IMR-90 (cell line): ENCODE data around the gene ALDOB. TPM values are rescaled to one million over a fixed set of nuclear protein-coding genes. Genes with fewer than 3 reads are reported as not detected.

ENCODE experiments used
- ATAC-seq: fragments of 200-7000 bp; cut with Tn5 transposase; 2 replicates; pipeline ENCODE4 v1.9.1; 2020; ENCODE audit warnings: low read depth, mild to moderate bottlenecking, moderate library complexity
- BruUV-seq: library from RNA; stranded (reverse); fragments of 400-500 nt; replicated peaks from 2 replicates; lab custom pipeline; 2021; lab: Mats Ljungman, UMichigan
- CTCF ChIA-PET: fragments of 300-600 bp; formaldehyde crosslinking; extraction: SDS; loops from one replicate; lab custom pipeline; 2021; ENCODE audit warnings: antibody characterized with exemption; lab: Yijun Ruan, JAX
- POLR2A ChIA-PET: fragments of 300-600 bp; sonication (Branson Sonifier 250); formaldehyde crosslinking; loops from one replicate; lab custom pipeline; 2022; ENCODE audit warnings: antibody characterized with exemption; ENCODE audit not compliant: unreplicated experiment; lab: Charles Lee
- DNase-seq: peaks from one replicate; pipeline ENCODE4 v3.0.0; 2013
- H2AFZ ChIP-seq: replicated peaks from 2 replicates; pipeline ENCODE3; 2013; ENCODE audit warnings: low read length, mild to moderate bottlenecking; ENCODE audit not compliant: poor library complexity
- H2AK5ac ChIP-seq: 2 replicates; pipeline ENCODE4 v1.6.1; 2013; ENCODE audit warnings: low read depth, low read length, inconsistent platforms
- H2AK9ac ChIP-seq: replicated peaks from 2 replicates; pipeline ENCODE3; 2013; ENCODE audit warnings: mild to moderate bottlenecking, low read depth, low read length, moderate library complexity; ENCODE audit not compliant: poor library complexity
- H2BK120ac ChIP-seq: 2 replicates; pipeline ENCODE4 v1.6.1; 2013; ENCODE audit warnings: low read depth, low read length, inconsistent platforms
- H2BK15ac ChIP-seq: 3 replicates; pipeline ENCODE4 v1.6.1; 2013; ENCODE audit warnings: low read depth, low read length, inconsistent platforms
- H2BK20ac ChIP-seq: 2 replicates; pipeline ENCODE4 v1.6.1; 2013; ENCODE audit warnings: low read depth, mild to moderate bottlenecking, inconsistent platforms, low read length, moderate library complexity
- H2BK5ac ChIP-seq: 2 replicates; pipeline ENCODE4 v1.6.1; 2013; ENCODE audit warnings: mild to moderate bottlenecking, low read depth, low read length, inconsistent platforms; ENCODE audit not compliant: poor library complexity, severe bottlenecking
- H3K14ac ChIP-seq: replicated peaks from 2 replicates; pipeline ENCODE4 v1.6.1; 2013; ENCODE audit warnings: low read depth, low read length, inconsistent platforms
- H3K18ac ChIP-seq: 2 replicates; pipeline ENCODE4 v1.6.1; 2013; ENCODE audit warnings: low read depth, low read length, control low read depth
- H3K23ac ChIP-seq: 2 replicates; pipeline ENCODE4 v1.6.1; 2013; ENCODE audit warnings: low read depth, low read length, inconsistent platforms
- H3K27ac ChIP-seq: 2 replicates; pipeline ENCODE4 v1.5.1; 2013; ENCODE audit warnings: mild to moderate bottlenecking, control low read depth, low read length; ENCODE audit not compliant: insufficient read depth
- H3K27me3 ChIP-seq: 2 replicates; pipeline ENCODE4 v1.6.1; 2013; ENCODE audit warnings: low read length; ENCODE audit not compliant: control insufficient read depth, insufficient read depth
- H3K36me3 ChIP-seq: 2 replicates; pipeline ENCODE4 v1.6.1; 2013; ENCODE audit warnings: low read length, mixed read lengths; ENCODE audit not compliant: control insufficient read depth, insufficient read depth
- H3K4ac ChIP-seq: 2 replicates; pipeline ENCODE4 v1.6.1; 2013; ENCODE audit warnings: low read depth, low read length, inconsistent platforms
- H3K4me1 ChIP-seq: 2 replicates; pipeline ENCODE4 v1.6.1; 2013; ENCODE audit warnings: low read length, mixed read lengths; ENCODE audit not compliant: control insufficient read depth, insufficient read depth
- H3K4me2 ChIP-seq: 2 replicates; pipeline ENCODE4 v1.6.1; 2013; ENCODE audit warnings: low read depth, mild to moderate bottlenecking, control low read depth, low read length, moderate library complexity
- H3K4me3 ChIP-seq: 2 replicates; pipeline ENCODE4 v1.5.1; 2013; ENCODE audit warnings: low read depth, mild to moderate bottlenecking, control low read depth, low read length, moderate library complexity; ENCODE audit not compliant: insufficient read depth
- H3K56ac ChIP-seq: 2 replicates; pipeline ENCODE4 v1.6.1; 2013; ENCODE audit warnings: low read length, inconsistent platforms; ENCODE audit not compliant: insufficient read depth; ENCODE audit errors: extremely low read depth
- H3K79me1 ChIP-seq, 2 experiments: 2 replicates each; pipeline ENCODE4 v1.6.1; 2013; ENCODE audit warnings: low read length in 2 of 2, inconsistent platforms in 1 of 2, low read depth in 1 of 2
- H3K9ac ChIP-seq: 2 replicates; pipeline ENCODE4 v1.6.1; 2013; ENCODE audit warnings: low read depth, low read length, control low read depth
- H3K9me1 ChIP-seq: 2 replicates; pipeline ENCODE4 v1.6.1; 2013; ENCODE audit warnings: low read length, inconsistent platforms; ENCODE audit not compliant: insufficient read depth
- H3K9me3 ChIP-seq: 2 replicates; pipeline ENCODE4 v1.6.1; 2013; ENCODE audit warnings: low read length; ENCODE audit not compliant: control insufficient read depth, insufficient read depth
- H4K20me1 ChIP-seq: 2 replicates; pipeline ENCODE4 v1.6.1; 2013; ENCODE audit warnings: low read length, inconsistent platforms; ENCODE audit not compliant: insufficient read depth
- H4K5ac ChIP-seq: 2 replicates; pipeline ENCODE4 v1.6.1; 2013; ENCODE audit warnings: mild to moderate bottlenecking, low read depth, low read length, control low read depth
- H4K8ac ChIP-seq, 2 experiments: 2 replicates each; pipeline ENCODE4 v1.6.1; 2013; ENCODE audit warnings: low read depth in 2 of 2, low read length in 2 of 2, control low read depth in 1 of 2, inconsistent platforms in 1 of 2
- H4K91ac ChIP-seq: 2 replicates; pipeline ENCODE4 v1.6.1; 2013; ENCODE audit warnings: low read depth, low read length, inconsistent platforms; ENCODE audit not compliant: insufficient read depth
- CEBPB ChIP-seq: IDR thresholded peaks from 2 replicates; pipeline ENCODE4 v1.6.1; 2012; ENCODE audit warnings: low read depth, low read length, improper control_type of control experiment
- ELK1 ChIP-seq: fragments of 150-350 bp; IDR thresholded peaks from 2 replicates; pipeline ENCODE4 v1.6.1; 2016; ENCODE audit warnings: low read depth, mild to moderate bottlenecking, low read length, moderate library complexity, borderline replicate concordance
- WGBS, 2 experiments: methylation state at CpG; one replicate each; pipeline versions ENCODE4 v1.1.5 to v1.1.7; 2013; ENCODE audit warnings: missing lambda C conversion rate in 2 of 2; ENCODE audit not compliant: insufficient read length in 1 of 2; ENCODE audit errors: extremely low coverage in 2 of 2; 5-methylcytosine and 5-hydroxymethylcytosine counted together
- dilution Hi-C: fragments of 300-500 bp; cut with HindIII; formaldehyde crosslinking; loops from one replicate; pipeline ENCODE4 v1.14.3; 2018; ENCODE audit warnings: low sequenced_read_pairs; ENCODE audit not compliant: unreplicated experiment
- in situ Hi-C: fragments of 300-500 bp; cut with MboI; formaldehyde crosslinking; loops from 3 replicates; pipeline ENCODE4 v1.14.3; 2019; ENCODE audit warnings: low sequenced_read_pairs, inconsistent platforms, mixed read lengths
- intact Hi-C: fragments of 100-400 bp; cut with micrococcal nuclease; formaldehyde crosslinking; loops from 2 replicates; pipeline ENCODE4 v1.10.0; 2022
- polyA plus RNA-seq, 3 experiments: library from polyadenylated mRNA; depleted of rRNA; stranded (reverse); fragments of >200 nt; gene quantifications; 2 replicates each; pipeline ENCODE4 v1.2.3, GENCODE V29; 2012; ENCODE audit warnings: low replicate concordance in 1 of 3
- total RNA-seq: library from RNA; depleted of rRNA; stranded (reverse); fragments of >200 nt; gene quantifications from 2 replicates; pipeline ENCODE4 v1.2.3, GENCODE V29; 2012
- TF ChIP-seq, protein P1 (sequence below): conservative IDR thresholded peaks from 2 replicates; pipeline ENCODE4 v1.5.1; 2012; ENCODE audit warnings: mild to moderate bottlenecking, low read depth, low read length, improper control_type of control experiment

Gene ALDOB
- total and polyA plus RNA-seq, 2 of the 4 experiments (the other 2 are of a cell fraction) = not detected

- no TSS peak for BruUV-seq
- no peaks in the 10 kb centered on the region for H3K79me1 ChIP-seq
- no peak overlapping the region for H3K18ac ChIP-seq
- no peak overlapping the region for H3K4me3 ChIP-seq
- no peak overlapping the region for H2BK120ac ChIP-seq
- intact Hi-C loops = no loop called here
- ChIA-PET POLR2A (no interaction called here), CTCF (no interaction called here)
- no peaks in the 10 kb centered on the region for H3K9me1 ChIP-seq
- dilution Hi-C loops = no loop called here
- no peak overlapping the region for H2BK20ac ChIP-seq
- H3K14ac ChIP-seq = no peak overlapping the region
- H3K27me3 ChIP-seq = peaks cover 2% of the 10 kb centered on the region; the same call in 1 of the 2 replicates
- H3K56ac ChIP-seq = no peak overlapping the region
- H2AK9ac ChIP-seq = no peak overlapping the region
- no peak overlapping the region for H3K23ac ChIP-seq
- 68% methylated on average over 3 of the region's 4 CpGs; no CpG with 5 or more reads in 1 of the 2 experiments for WGBS, 2 experiments
- no peak overlapping the region for H3K27ac ChIP-seq
- H3K4me2 ChIP-seq = no peak overlapping the region
- in situ Hi-C loops = no loop called here
- H2AFZ ChIP-seq = no peak overlapping the region
- no peak overlapping the region for H4K8ac ChIP-seq
- TF ChIP-seq CEBPB (no peak), ELK1 (no peak)
- TF ChIP-seq, protein P1, sequence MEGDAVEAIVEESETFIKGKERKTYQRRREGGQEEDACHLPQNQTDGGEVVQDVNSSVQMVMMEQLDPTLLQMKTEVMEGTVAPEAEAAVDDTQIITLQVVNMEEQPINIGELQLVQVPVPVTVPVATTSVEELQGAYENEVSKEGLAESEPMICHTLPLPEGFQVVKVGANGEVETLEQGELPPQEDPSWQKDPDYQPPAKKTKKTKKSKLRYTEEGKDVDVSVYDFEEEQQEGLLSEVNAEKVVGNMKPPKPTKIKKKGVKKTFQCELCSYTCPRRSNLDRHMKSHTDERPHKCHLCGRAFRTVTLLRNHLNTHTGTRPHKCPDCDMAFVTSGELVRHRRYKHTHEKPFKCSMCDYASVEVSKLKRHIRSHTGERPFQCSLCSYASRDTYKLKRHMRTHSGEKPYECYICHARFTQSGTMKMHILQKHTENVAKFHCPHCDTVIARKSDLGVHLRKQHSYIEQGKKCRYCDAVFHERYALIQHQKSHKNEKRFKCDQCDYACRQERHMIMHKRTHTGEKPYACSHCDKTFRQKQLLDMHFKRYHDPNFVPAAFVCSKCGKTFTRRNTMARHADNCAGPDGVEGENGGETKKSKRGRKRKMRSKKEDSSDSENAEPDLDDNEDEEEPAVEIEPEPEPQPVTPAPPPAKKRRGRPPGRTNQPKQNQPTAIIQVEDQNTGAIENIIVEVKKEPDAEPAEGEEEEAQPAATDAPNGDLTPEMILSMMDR = no peak
- no peak for DNase-seq
- H4K20me1 ChIP-seq = no peaks in the 10 kb centered on the region
- no peak overlapping the region for H2BK5ac ChIP-seq
- peaks cover 3% of the 10 kb centered on the region; the same call in 1 of the 2 replicates for H3K4me1 ChIP-seq
- no peak overlapping the region for H2BK15ac ChIP-seq
- H3K9ac ChIP-seq = no peak overlapping the region
- H2AK5ac ChIP-seq = no peak overlapping the region
- no peak for ATAC-seq
- H3K4ac ChIP-seq = no peak overlapping the region
- H3K36me3 ChIP-seq = no peaks in the 10 kb centered on the region
- H4K5ac ChIP-seq = no peak overlapping the region
- no peaks in the 10 kb centered on the region for H3K9me3 ChIP-seq
- H4K91ac ChIP-seq = no peak overlapping the region
These were observed 15.4 kb upstream of the ALDOB start for GRCh38 chr9:101450931-101451330.
